ENCODE data around the gene HABP4.

- TF ChIP-seq POLR2AphosphoS5 (IDR thresholded peaks at IDR 0.05; ENCODE audit: low read depth, low read length) = no peak
- no peak for TF ChIP-seq FOXP2 (optimal IDR thresholded peaks at IDR 0.05; ENCODE audit: borderline replicate concordance, extremely low read depth, extremely low read length, insufficient read depth)
These were observed 28.9 kb downstream of the HABP4 start for GRCh38 chr9:96478829-96479371.

All from PFSK-1 (cell line).